Measurements from ENCODE around the gene LRPAP1.
"Not testable (repeated sequence)": the region's sequence is repeated elsewhere in the genome, so short reads cannot be mapped to it uniquely, and the experiment has no call there.

The LRPAP1 gene

GRCh38 chr4:3560465-3560864 lies 28.2 kb upstream of the LRPAP1 start:
- not testable (repeated sequence) for DNase-seq (ENCODE audit: low read depth)

GRCh38 chr4:3559381-3560290 lies 27.4 kb upstream of the LRPAP1 start:
- not testable (repeated sequence) for DNase-seq (ENCODE audit: low read depth)

- DNase-seq (ENCODE audit: low read depth): not testable (repeated sequence)
Observed at GRCh38 chr4:3558514-3558836, 26.3 kb upstream of the LRPAP1 start.

- DNase-seq (ENCODE audit: low read depth): not testable (repeated sequence)
Observed at GRCh38 chr4:3557676-3558513, 25.7 kb upstream of the LRPAP1 start.

GRCh38 chr4:3557088-3557492 lies 24.9 kb upstream of the LRPAP1 start:
- not testable (repeated sequence) for DNase-seq (ENCODE audit: low read depth)

GRCh38 chr4:3556244-3556867 lies 24.1 kb upstream of the LRPAP1 start:
- not testable (repeated sequence) for DNase-seq (ENCODE audit: low read depth)

- DNase-seq (ENCODE audit: low read depth): not testable (repeated sequence)
Observed at GRCh38 chr4:3555459-3556070, 23.3 kb upstream of the LRPAP1 start.

- DNase-seq (ENCODE audit: low read depth): not testable (repeated sequence)
Observed at GRCh38 chr4:3551366-3551765, 19.1 kb upstream of the LRPAP1 start.

GRCh38 chr4:3550792-3551325 lies 18.6 kb upstream of the LRPAP1 start:
- DNase-seq (ENCODE audit: low read depth): not testable (repeated sequence)

- not testable (repeated sequence) for DNase-seq (ENCODE audit: low read depth)
Observed at GRCh38 chr4:3550041-3550440, 17.8 kb upstream of the LRPAP1 start.

GRCh38 chr4:3549694-3550001 lies 17.4 kb upstream of the LRPAP1 start:
- DNase-seq (ENCODE audit: low read depth): not testable (repeated sequence)

- not testable (repeated sequence) for DNase-seq (ENCODE audit: low read depth)
Observed at GRCh38 chr4:3548991-3549693, 16.9 kb upstream of the LRPAP1 start.

- not testable (repeated sequence) for DNase-seq (ENCODE audit: low read depth)
Observed at GRCh38 chr4:3546721-3547120, 14.5 kb upstream of the LRPAP1 start.

GRCh38 chr4:3545351-3545750 lies 13.1 kb upstream of the LRPAP1 start:
- DNase-seq (ENCODE audit: low read depth): not testable (repeated sequence)

GRCh38 chr4:3544259-3545025 lies 12.2 kb upstream of the LRPAP1 start:
- DNase-seq (ENCODE audit: low read depth): not testable (repeated sequence)

- DNase-seq (ENCODE audit: low read depth): not testable (repeated sequence)
Observed at GRCh38 chr4:3543415-3543814, 11.2 kb upstream of the LRPAP1 start.

GRCh38 chr4:3538906-3539305 lies 6.7 kb upstream of the LRPAP1 start:
- DNase-seq (ENCODE audit: low read depth): not testable (repeated sequence)

- not testable (repeated sequence) for DNase-seq (ENCODE audit: low read depth)
Observed at GRCh38 chr4:3535812-3536211, 3.6 kb upstream of the LRPAP1 start.

GRCh38 chr4:3533423-3533820 lies 1.2 kb upstream of the LRPAP1 start:
- DNase-seq (ENCODE audit: low read depth): no peak

GRCh38 chr4:3532751-3533422 lies 665 bp upstream of the LRPAP1 start:
- DNase-seq (ENCODE audit: low read depth): no peak
